SU-DHL-6 (cell line): ENCODE measurements around the gene MERTK.

Experiments used
- H2AFZ ChIP-seq: fragments of 200-600 bp; sonication (generic); 2 replicates; pipeline ENCODE4 v1.6.1; 2014; ENCODE audit warnings: low read depth, mild to moderate bottlenecking, moderate library complexity, mixed read lengths, antibody characterized with exemption, low read length; ENCODE audit not compliant: severe bottlenecking
- H3F3A ChIP-seq: fragments of 200-600 bp; shearing (Covaris generic); 2 replicates; pipeline ENCODE4 v1.6.0; 2016; ENCODE audit warnings: antibody characterized with exemption, mild to moderate bottlenecking; ENCODE audit not compliant: insufficient read depth
- H3K27ac ChIP-seq: fragments of 200-600 bp; sonication (generic); 2 replicates; pipeline ENCODE4 v1.5.1; 2016; ENCODE audit warnings: low read depth, mild to moderate bottlenecking, low read length, moderate library complexity, mixed read lengths
- H3K27me3 ChIP-seq: fragments of 200-600 bp; sonication (generic), shearing (Covaris generic); 2 replicates; pipeline ENCODE4 v1.6.0; 2014; ENCODE audit warnings: mild to moderate bottlenecking, low read length
- H3K36me3 ChIP-seq: fragments of 200-600 bp; sonication (generic); 2 replicates; pipeline ENCODE4 v1.6.1; 2014; ENCODE audit warnings: mild to moderate bottlenecking, low read length, mixed read lengths
- H3K4me2 ChIP-seq: fragments of 300-600, 200-600 bp; shearing (Covaris generic), sonication (generic); 2 replicates; pipeline ENCODE4 v1.6.0; 2014; ENCODE audit warnings: low read length, low read depth, mild to moderate bottlenecking; ENCODE audit not compliant: poor library complexity, severe bottlenecking
- H3K4me3 ChIP-seq: fragments of 200-600 bp; sonication (generic); 2 replicates; pipeline ENCODE4 v1.5.1; 2014; ENCODE audit warnings: antibody characterized with exemption, low read length, mild to moderate bottlenecking, mixed read lengths; ENCODE audit not compliant: insufficient read depth, poor library complexity, severe bottlenecking
- H3K79me2 ChIP-seq: fragments of 200-600 bp; sonication (generic); 2 replicates; pipeline ENCODE4 v1.6.1; 2014; ENCODE audit warnings: mild to moderate bottlenecking, low read length, moderate library complexity; ENCODE audit not compliant: insufficient read depth
- H3K9ac ChIP-seq: fragments of 200-600 bp; sonication (generic); 2 replicates; pipeline ENCODE4 v1.7.0; 2014; ENCODE audit warnings: mild to moderate bottlenecking, low read length
- H3K9me2 ChIP-seq: fragments of 200-600 bp; sonication (generic); replicated peaks from 2 replicates; pipeline ENCODE4 v1.6.1; 2014; ENCODE audit warnings: low read length; ENCODE audit not compliant: insufficient read depth
- H3K9me3 ChIP-seq: fragments of 200-600 bp; sonication (generic); 2 replicates; pipeline ENCODE4 v1.6.1; 2014; ENCODE audit warnings: low read length, mixed read lengths; ENCODE audit not compliant: insufficient read depth
- H4K20me1 ChIP-seq: fragments of 200-600 bp; sonication (generic); 2 replicates; pipeline ENCODE4 v1.6.1; 2014; ENCODE audit warnings: low read depth, mild to moderate bottlenecking, antibody characterized with exemption, low read length, moderate library complexity, mixed read lengths
- CTCF ChIP-seq: fragments of 200-600 bp; sonication (generic); IDR thresholded peaks from one replicate; pipeline ENCODE4 v1.5.1; 2017; ENCODE audit warnings: antibody characterized with exemption, mild to moderate bottlenecking, low read length, moderate library complexity; ENCODE audit not compliant: insufficient read depth, poor library complexity, severe bottlenecking
- EZH2phosphoT487 ChIP-seq: fragments of 200-600 bp; sonication (generic), shearing (Covaris generic); conservative IDR thresholded peaks from 2 replicates; pipeline ENCODE4 v1.6.1; 2018; ENCODE audit warnings: mild to moderate bottlenecking, antibody characterized with exemption, low read length, moderate library complexity, mixed read lengths

Gene MERTK

DNA sequence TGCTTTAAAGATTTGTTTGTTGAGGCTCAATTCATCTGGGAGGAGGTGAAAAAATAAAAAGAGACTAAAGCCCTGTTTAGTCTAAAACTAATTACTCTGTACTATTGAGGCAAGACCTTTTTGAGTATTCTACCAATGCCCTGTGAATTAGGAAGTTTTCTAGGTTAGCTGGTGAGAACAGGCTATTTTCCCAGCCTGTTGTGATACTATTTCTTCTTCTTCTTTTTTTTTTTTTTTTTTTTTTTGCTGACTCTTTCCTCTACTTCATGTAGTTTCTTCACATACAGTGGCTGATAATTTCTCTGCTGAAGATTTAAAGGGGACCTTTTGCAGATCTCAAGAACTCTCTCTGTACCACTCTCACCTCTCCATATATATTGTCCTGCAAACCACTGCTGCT lies 147.8 kb downstream of the MERTK start:
- H4K20me1 ChIP-seq = no peaks in the 10 kb centered on the region
- no peak overlapping the region for H3K9ac ChIP-seq
- TF ChIP-seq CTCF (no peak), EZH2phosphoT487 (no peak)
- H3K4me2 ChIP-seq = no peak overlapping the region
- no peaks in the 10 kb centered on the region for H3K27me3 ChIP-seq
- H2AFZ ChIP-seq = no peak overlapping the region
- no peaks in the 10 kb centered on the region for H3K36me3 ChIP-seq
- H3K4me3 ChIP-seq = no peak overlapping the region
- no peaks in the 10 kb centered on the region for H3F3A ChIP-seq
- H3K9me2 ChIP-seq = no peaks in the 10 kb centered on the region
- no peaks in the 10 kb centered on the region for H3K9me3 ChIP-seq
- no peak overlapping the region for H3K27ac ChIP-seq
- H3K79me2 ChIP-seq = no peaks in the 10 kb centered on the region

GRCh38 chr2:112047537-112048235 lies 149.3 kb downstream of the MERTK start:
- Histone ChIP-seq H3K4me2 (no peak overlapping the region), H3K27me3 (no peaks in the 10 kb centered on the region), H3K4me3 (no peak overlapping the region), H3K27ac (no peak overlapping the region), H4K20me1 (no peaks in the 10 kb centered on the region), H3K9ac (no peak overlapping the region), H3K36me3 (no peaks in the 10 kb centered on the region), H3K9me3 (no peaks in the 10 kb centered on the region), H3K79me2 (no peaks in the 10 kb centered on the region), H2AFZ (no peak overlapping the region), H3K9me2 (no peaks in the 10 kb centered on the region), H3F3A (no peaks in the 10 kb centered on the region)
- no peak for TF ChIP-seq EZH2phosphoT487
- no peak for TF ChIP-seq CTCF

- no peaks in the 10 kb centered on the region for H3K9me2 ChIP-seq
- H2AFZ ChIP-seq = no peak overlapping the region
- H3K27ac ChIP-seq = no peak overlapping the region
- no peaks in the 10 kb centered on the region for H3K36me3 ChIP-seq
- TF ChIP-seq EZH2phosphoT487 (no peak), CTCF (no peak)
- H4K20me1 ChIP-seq = no peaks in the 10 kb centered on the region
- no peaks in the 10 kb centered on the region for H3F3A ChIP-seq
- H3K27me3 ChIP-seq = no peaks in the 10 kb centered on the region
- H3K79me2 ChIP-seq = no peaks in the 10 kb centered on the region
- no peak overlapping the region for H3K4me2 ChIP-seq
- H3K9ac ChIP-seq = no peak overlapping the region
- no peaks in the 10 kb centered on the region for H3K9me3 ChIP-seq
- H3K4me3 ChIP-seq = no peak overlapping the region
Observed at GRCh38 chr2:112048236-112048592, 149.8 kb downstream of the MERTK start.
